Measurements from ENCODE around the gene SMARCA5. TPM values are rescaled to one million over a fixed set of nuclear protein-coding genes. Genes with fewer than 3 reads are reported as not detected.

The SMARCA5 gene
- total RNA-seq, 2 experiments from 2014 or later = 64.2 to 64.4 TPM

- ChIA-PET POLR2A (interaction anchor here (1.0 kb wide), 1 partner anchor 9 kb away, joined by 4 read pairs; no protein-coding TSS in a partner anchor), CTCF (no interaction called here)
- no peak overlapping the region for H3K4me3 Mint-ChIP-seq
- Histone ChIP-seq H3K36me3 (ENCODE audit: insufficient read depth, low read length) (no peaks in the 10 kb centered on the region), H3K4me3 (ENCODE audit: low read length) (no peak overlapping the region), H3K27ac (ENCODE audit: low read depth in 1 of 2, low read length in 2 of 2) (no peak overlapping the region), H3K9me3 (ENCODE audit: control insufficient read depth in 1 of 2, insufficient read depth in 1 of 2, low read length in 2 of 2) (no peaks in the 10 kb centered on the region), H3K4me1 (ENCODE audit: insufficient read depth, low read length) (no peaks in the 10 kb centered on the region), H3K27me3 (ENCODE audit: control insufficient read depth in 1 of 2, insufficient read depth in 2 of 2, low read length in 2 of 2) (no peaks in the 10 kb centered on the region)
- no peaks in the 10 kb centered on the region for H3K27me3 Mint-ChIP-seq
- ATAC-seq (ENCODE audit: poor library complexity) = no peak
- no peaks in the 10 kb centered on the region for H3K36me3 Mint-ChIP-seq (ENCODE audit: low read depth)
- no peak for DNase-seq
- no peak overlapping the region for H3K27ac Mint-ChIP-seq
- H3K4me1 Mint-ChIP-seq (ENCODE audit: low read depth) = no peaks in the 10 kb centered on the region
- H3K9me3 Mint-ChIP-seq = no peaks in the 10 kb centered on the region
- intact Hi-C loops (cut with DNase I, micrococcal nuclease) = no loop called here
- TF ChIP-seq CTCF (IDR thresholded peaks at IDR 0.05) = no peak
Observed at GRCh38 chr4:143502231-143502630, 11.3 kb upstream of the SMARCA5 start.

GRCh38 chr4:143506031-143506430 is 7.5 kb upstream of the SMARCA5 start:
- H3K9me3 ChIP-seq (ENCODE audit: control insufficient read depth in 1 of 2, insufficient read depth in 1 of 2, low read length in 2 of 2) = no peaks in the 10 kb centered on the region
- POLR2A ChIA-PET = no interaction called here
- H3K36me3 Mint-ChIP-seq (ENCODE audit: low read depth) = no peaks in the 10 kb centered on the region
- no peak overlapping the region for H3K4me3 Mint-ChIP-seq
- CTCF ChIA-PET = no interaction called here
- H3K27me3 ChIP-seq (ENCODE audit: control insufficient read depth in 1 of 2, insufficient read depth in 2 of 2, low read length in 2 of 2) = no peaks in the 10 kb centered on the region
- H3K4me1 ChIP-seq (ENCODE audit: insufficient read depth, low read length) = no peaks in the 10 kb centered on the region
- intact Hi-C loops (cut with DNase I, micrococcal nuclease) = no loop called here
- no peak overlapping the region for H3K4me3 ChIP-seq (ENCODE audit: low read length)
- H3K27ac ChIP-seq (ENCODE audit: low read depth in 1 of 2, low read length in 2 of 2) = no peak overlapping the region
- no peak for DNase-seq
- no peak overlapping the region for H3K27ac Mint-ChIP-seq
- ATAC-seq (ENCODE audit: poor library complexity) = no peak
- no peaks in the 10 kb centered on the region for H3K36me3 ChIP-seq (ENCODE audit: insufficient read depth, low read length)
- TF ChIP-seq CTCF (IDR thresholded peaks at IDR 0.05) = no peak
- H3K9me3 Mint-ChIP-seq = no peaks in the 10 kb centered on the region
- no peaks in the 10 kb centered on the region for H3K4me1 Mint-ChIP-seq (ENCODE audit: low read depth)
- H3K27me3 Mint-ChIP-seq = no peaks in the 10 kb centered on the region

GRCh38 chr4:143511906-143512305 is 1.6 kb upstream of the SMARCA5 start:
- H3K4me3 ChIP-seq (ENCODE audit: low read length) = no peak overlapping the region
- H3K9me3 ChIP-seq (ENCODE audit: control insufficient read depth in 1 of 2, insufficient read depth in 1 of 2, low read length in 2 of 2) = no peaks in the 10 kb centered on the region
- H3K27ac ChIP-seq (ENCODE audit: low read depth in 1 of 2, low read length in 2 of 2) = no peak overlapping the region
- POLR2A ChIA-PET = interaction anchor here (1.0 to 1.9 kb wide), 2 partner anchors 10 to 49 kb away, joined by 3 to 4 read pairs; no protein-coding TSS in a partner anchor
- peaks cover 0 to 3% of the 10 kb centered on the region in 2 experiments for H3K27me3 ChIP-seq (ENCODE audit: control insufficient read depth in 1 of 2, insufficient read depth in 2 of 2, low read length in 2 of 2)
- no peaks in the 10 kb centered on the region for H3K9me3 Mint-ChIP-seq
- intact Hi-C loops (cut with DNase I, micrococcal nuclease) = loop anchor here (2.0 to 5.0 kb wide), 3 partner anchors 45 to 327 kb away; partner anchors contain the start of gene USP38 (in 2 of the 2)
- H3K36me3 Mint-ChIP-seq (ENCODE audit: low read depth) = peaks cover 36% of the 10 kb centered on the region
- CTCF ChIA-PET = interaction anchor here (1.2 kb wide), 1 partner anchor 47 kb away, joined by 4 read pairs; no protein-coding TSS in a partner anchor
- no peak for TF ChIP-seq CTCF (IDR thresholded peaks at IDR 0.05)
- no peak for ATAC-seq (ENCODE audit: poor library complexity)
- no peak for DNase-seq
- no peaks in the 10 kb centered on the region for H3K27me3 Mint-ChIP-seq
- peak overlapping the region; percentile 98 for H3K4me3 Mint-ChIP-seq
- H3K36me3 ChIP-seq (ENCODE audit: insufficient read depth, low read length) = no peaks in the 10 kb centered on the region
- peaks cover 11% of the 10 kb centered on the region for H3K4me1 ChIP-seq (ENCODE audit: insufficient read depth, low read length)
- H3K4me1 Mint-ChIP-seq (ENCODE audit: low read depth) = peaks cover 22% of the 10 kb centered on the region
- H3K27ac Mint-ChIP-seq = peak overlapping the region; percentile 99
